ENCODE data around the gene HSD11B1. TPM values are rescaled to one million over a fixed set of nuclear protein-coding genes. Genes with fewer than 3 reads are reported as not detected.
A peak's percentile ranks its signal among the peaks of the same experiment; 100 is the strongest.

Gene HSD11B1
- polyA plus RNA-seq, 3 donors, result not detected

GRCh38 chr1:209736490-209737117, 32.0 kb downstream of the HSD11B1 start:
- DNase-seq, result no peak
- Mint-ChIP-seq H3K9me3 (no peaks in the 10 kb centered on the region), H3K36me3 (no peaks in the 10 kb centered on the region), H3K4me3 (no peak overlapping the region), H3K4me1 (peaks cover 27% of the 10 kb centered on the region), H3K27ac (no peak overlapping the region), H3K27me3 (ENCODE audit: low read depth in 3 of 3) (peaks cover 0 to 2% (median 2%) of the 10 kb centered on the region in 3 donors)
- no peak overlapping the region for H3K9ac ChIP-seq (ENCODE audit: insufficient read depth, low read length, poor library complexity, severe bottlenecking)
- no peak overlapping the region for H3K4me2 ChIP-seq (replicated peaks; ENCODE audit: extremely low read depth, low read length, poor library complexity, severe bottlenecking)
- WGBS (ENCODE audit: insufficient coverage), result 100% methylated on average over 2 of the region's 3 CpGs
- no peaks in the 10 kb centered on the region for H4K20me1 ChIP-seq (ENCODE audit: insufficient read depth, low read length)
- H3K9me3 ChIP-seq (replicated peaks in 1 of 2; ENCODE audit: control insufficient read depth in 1 of 2, insufficient read depth in 1 of 2, low read length in 2 of 2), result no peaks in the 10 kb centered on the region
- peaks cover 19% of the 10 kb centered on the region in 2 donors for H3K4me1 ChIP-seq (ENCODE audit: control insufficient read depth in 1 of 2, insufficient read depth in 2 of 2, low read length in 2 of 2)
- H3K27me3 ChIP-seq (ENCODE audit: control insufficient read depth in 2 of 2, insufficient read depth in 2 of 2, low read length in 2 of 2), result no peaks in the 10 kb centered on the region
- H2AFZ ChIP-seq (ENCODE audit: insufficient read depth, low read depth, low read length, poor library complexity, severe bottlenecking), result peak overlapping the region; percentile 2
- no peak overlapping the region for H3K27ac ChIP-seq (ENCODE audit: low read depth in 1 of 2, low read length in 2 of 2)
- intact Hi-C loops (cut with micrococcal nuclease), result no loop called here
- TF ChIP-seq, protein P1, sequence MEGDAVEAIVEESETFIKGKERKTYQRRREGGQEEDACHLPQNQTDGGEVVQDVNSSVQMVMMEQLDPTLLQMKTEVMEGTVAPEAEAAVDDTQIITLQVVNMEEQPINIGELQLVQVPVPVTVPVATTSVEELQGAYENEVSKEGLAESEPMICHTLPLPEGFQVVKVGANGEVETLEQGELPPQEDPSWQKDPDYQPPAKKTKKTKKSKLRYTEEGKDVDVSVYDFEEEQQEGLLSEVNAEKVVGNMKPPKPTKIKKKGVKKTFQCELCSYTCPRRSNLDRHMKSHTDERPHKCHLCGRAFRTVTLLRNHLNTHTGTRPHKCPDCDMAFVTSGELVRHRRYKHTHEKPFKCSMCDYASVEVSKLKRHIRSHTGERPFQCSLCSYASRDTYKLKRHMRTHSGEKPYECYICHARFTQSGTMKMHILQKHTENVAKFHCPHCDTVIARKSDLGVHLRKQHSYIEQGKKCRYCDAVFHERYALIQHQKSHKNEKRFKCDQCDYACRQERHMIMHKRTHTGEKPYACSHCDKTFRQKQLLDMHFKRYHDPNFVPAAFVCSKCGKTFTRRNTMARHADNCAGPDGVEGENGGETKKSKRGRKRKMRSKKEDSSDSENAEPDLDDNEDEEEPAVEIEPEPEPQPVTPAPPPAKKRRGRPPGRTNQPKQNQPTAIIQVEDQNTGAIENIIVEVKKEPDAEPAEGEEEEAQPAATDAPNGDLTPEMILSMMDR (IDR thresholded peaks at IDR 0.05), result no peak
- H3K36me3 ChIP-seq (replicated peaks in 1 of 2; ENCODE audit: control insufficient read depth in 1 of 2, insufficient read depth in 2 of 2, low read length in 2 of 2), result no peaks in the 10 kb centered on the region
- no peaks in the 10 kb centered on the region for H3K79me2 ChIP-seq (ENCODE audit: insufficient read depth, low read length)
- H3K4me3 ChIP-seq (replicated peaks in 1 of 3; ENCODE audit: low read depth in 2 of 3, low read length in 3 of 3), result no peak overlapping the region

GRCh38 chr1:209737118-209737505, 32.5 kb downstream of the HSD11B1 start:
- Mint-ChIP-seq H3K36me3 (no peaks in the 10 kb centered on the region), H3K4me1 (peaks cover 27% of the 10 kb centered on the region), H3K27ac (no peak overlapping the region), H3K9me3 (no peaks in the 10 kb centered on the region), H3K4me3 (no peak overlapping the region), H3K27me3 (ENCODE audit: low read depth in 3 of 3) (peaks cover 0 to 2% (median 2%) of the 10 kb centered on the region in 3 donors)
- DNase-seq, result no peak
- Histone ChIP-seq H3K4me2 (replicated peaks; ENCODE audit: extremely low read depth, low read length, poor library complexity, severe bottlenecking) (no peak overlapping the region), H3K27me3 (ENCODE audit: control insufficient read depth in 2 of 2, insufficient read depth in 2 of 2, low read length in 2 of 2) (no peaks in the 10 kb centered on the region), H3K4me1 (ENCODE audit: control insufficient read depth in 1 of 2, insufficient read depth in 2 of 2, low read length in 2 of 2) (peaks cover 19% of the 10 kb centered on the region in 2 donors), H3K36me3 (replicated peaks in 1 of 2; ENCODE audit: control insufficient read depth in 1 of 2, insufficient read depth in 2 of 2, low read length in 2 of 2) (no peaks in the 10 kb centered on the region), H3K4me3 (replicated peaks in 1 of 3; ENCODE audit: low read depth in 2 of 3, low read length in 3 of 3) (no peak overlapping the region), H3K9me3 (replicated peaks in 1 of 2; ENCODE audit: control insufficient read depth in 1 of 2, insufficient read depth in 1 of 2, low read length in 2 of 2) (no peaks in the 10 kb centered on the region), H4K20me1 (ENCODE audit: insufficient read depth, low read length) (no peaks in the 10 kb centered on the region), H3K9ac (ENCODE audit: insufficient read depth, low read length, poor library complexity, severe bottlenecking) (no peak overlapping the region), H3K27ac (ENCODE audit: low read depth in 1 of 2, low read length in 2 of 2) (no peak overlapping the region), H2AFZ (ENCODE audit: insufficient read depth, low read depth, low read length, poor library complexity, severe bottlenecking) (no peak overlapping the region), H3K79me2 (ENCODE audit: insufficient read depth, low read length) (no peaks in the 10 kb centered on the region)
- intact Hi-C loops (cut with micrococcal nuclease), result no loop called here
- 90% methylated on average over 3 of the region's 5 CpGs for WGBS (ENCODE audit: insufficient coverage)
- TF ChIP-seq, protein P1 (IDR thresholded peaks at IDR 0.05), result no peak

All from CD14-positive monocyte (primary cell).